Thyroid gland (tissue), 4 donors: Measurements from ENCODE around the gene MYO10.

ENCODE experiments used
- CTCF ChIP-seq, 6 experiments: fragments of 200-600 bp in 3 of 6; fragments of 450-650 bp in 3 of 6; sonication (generic) in 3 of 6; IDR thresholded peaks; one replicate each; pipeline ENCODE4 v1.5.1; 2016 to 2019; ENCODE audit warnings: antibody characterized with exemption in 6 of 6, mild to moderate bottlenecking in 2 of 6, inconsistent platforms in 1 of 6, moderate library complexity in 1 of 6
- POLR2A ChIP-seq, 2 donors: fragments of 450-650 bp; IDR thresholded peaks; one replicate each; pipeline ENCODE4 v1.6.1; 2017; ENCODE audit warnings: antibody characterized with exemption in 2 of 2, mild to moderate bottlenecking in 2 of 2, moderate library complexity in 1 of 2

DNA sequence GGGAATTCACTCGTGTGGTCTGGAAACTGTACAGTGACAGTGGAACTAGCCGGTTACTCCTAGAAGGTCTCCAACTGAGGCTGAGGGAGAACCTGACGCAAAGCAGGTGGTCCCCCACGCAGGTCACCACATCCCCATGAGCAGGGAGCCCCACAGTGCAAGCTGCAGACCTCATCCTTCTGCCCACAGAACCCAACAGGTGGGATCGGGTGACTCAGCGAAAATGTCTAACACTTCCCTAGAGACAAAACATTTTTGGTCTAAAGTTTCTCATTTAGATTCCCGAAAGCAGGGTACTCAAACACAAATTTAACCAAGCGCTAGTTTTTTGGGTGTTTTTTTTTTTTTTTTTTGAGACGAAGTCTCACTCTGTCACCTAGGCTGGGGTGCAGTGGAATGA, 256.9 kb downstream of the MYO10 start:
- TF ChIP-seq CTCF (IDR thresholded peaks at IDR 0.05): no peak
- TF ChIP-seq POLR2A (IDR thresholded peaks at IDR 0.05): no peak
